Dendritic cell treated with granulocyte-macrophage colony-stimulating factor and Interleukin-4, amounts not matched to agents 40 ng/mL and 50 ng/mL, for 4 days (primary cell): ENCODE measurements around the gene OR2AP1.
"Not testable (repeated sequence)": the region's sequence is repeated elsewhere in the genome, so short reads cannot be mapped to it uniquely, and the experiment has no call there.

Source experiments
- H3K27ac Mint-ChIP-seq: one replicate; pipeline ENCODE4 v1.8.0; 2022; ENCODE audit warnings: mild to moderate bottlenecking, mixed read lengths
- H3K27me3 Mint-ChIP-seq: one replicate; pipeline ENCODE4 v1.8.0; 2022; ENCODE audit warnings: mild to moderate bottlenecking, mixed read lengths
- H3K36me3 Mint-ChIP-seq: one replicate; pipeline ENCODE4 v1.8.0; 2022; ENCODE audit warnings: low read depth, mixed read lengths
- H3K4me1 Mint-ChIP-seq: one replicate; pipeline ENCODE4 v1.8.0; 2022; ENCODE audit warnings: low read depth, mixed read lengths
- H3K4me3 Mint-ChIP-seq: one replicate; pipeline ENCODE4 v1.8.0; 2022; ENCODE audit warnings: mild to moderate bottlenecking, moderate library complexity, mixed read lengths
- H3K9me3 Mint-ChIP-seq: one replicate; pipeline ENCODE4 v1.8.0; 2022; ENCODE audit warnings: mixed read lengths
- intact Hi-C: fragments of 100-400 bp; cut with micrococcal nuclease; formaldehyde crosslinking; loops from one replicate; pipeline ENCODE4 v1.15.0; 2022

OR2AP1 gene

DNA sequence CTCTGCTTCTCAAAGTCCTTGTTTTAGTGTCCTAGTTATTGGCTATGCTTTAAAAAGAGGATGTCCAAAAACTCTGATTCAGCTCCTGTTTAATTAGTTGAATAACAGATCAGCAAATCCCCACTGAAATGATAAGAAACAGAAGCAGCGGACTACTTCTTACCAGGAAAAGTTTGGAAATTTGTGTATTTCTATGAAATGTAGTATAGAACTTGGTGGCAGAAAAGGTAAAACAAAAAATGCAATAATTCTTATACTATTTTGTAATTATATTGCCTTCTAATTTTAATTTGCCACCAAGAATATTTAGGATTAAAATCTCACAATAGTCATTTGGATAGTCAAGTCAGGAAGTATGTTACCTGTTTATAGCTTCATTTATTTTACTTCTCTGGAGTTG, at the start of gene OR2AP1:
Gene OR2AP1 (plus strand): TSS at position 301 of the 400 bp plus-strand sequence. CDS start 1,947 bp downstream, outside the sequence.
- no peaks in the 10 kb centered on the region for H3K4me1 Mint-ChIP-seq
- no peak within 1 kb of the TSS for H3K27ac Mint-ChIP-seq
- H3K4me3 Mint-ChIP-seq = no peak within 1 kb of the TSS
- no peaks in the 10 kb centered on the region for H3K36me3 Mint-ChIP-seq
- H3K9me3 Mint-ChIP-seq = peaks cover 38% of the 10 kb centered on the region
- H3K27me3 Mint-ChIP-seq = no peaks in the 10 kb centered on the region
- intact Hi-C loops = no loop called here

DNA sequence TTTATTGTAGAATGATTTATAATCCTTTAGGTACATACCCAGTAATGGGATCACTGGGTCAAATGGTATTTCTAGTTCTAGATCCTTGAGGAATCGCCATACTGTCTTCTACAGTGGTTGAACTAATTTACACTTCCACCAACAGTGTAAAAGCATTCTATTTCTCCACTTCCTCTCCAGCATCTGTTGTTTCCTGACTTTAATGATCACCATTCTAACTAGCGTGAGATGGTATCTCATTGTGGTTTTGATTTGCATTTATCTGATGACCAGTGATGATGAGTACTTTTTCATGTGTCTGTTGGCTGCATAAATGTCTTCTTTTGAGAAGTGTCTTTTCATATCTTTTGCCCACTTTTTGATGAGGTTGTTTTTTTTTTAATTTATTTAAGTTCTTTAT, 24.0 kb upstream of the OR2AP1 start:
- H3K9me3 Mint-ChIP-seq, H3K27ac Mint-ChIP-seq, H3K36me3 Mint-ChIP-seq: not testable (repeated sequence)

DNA sequence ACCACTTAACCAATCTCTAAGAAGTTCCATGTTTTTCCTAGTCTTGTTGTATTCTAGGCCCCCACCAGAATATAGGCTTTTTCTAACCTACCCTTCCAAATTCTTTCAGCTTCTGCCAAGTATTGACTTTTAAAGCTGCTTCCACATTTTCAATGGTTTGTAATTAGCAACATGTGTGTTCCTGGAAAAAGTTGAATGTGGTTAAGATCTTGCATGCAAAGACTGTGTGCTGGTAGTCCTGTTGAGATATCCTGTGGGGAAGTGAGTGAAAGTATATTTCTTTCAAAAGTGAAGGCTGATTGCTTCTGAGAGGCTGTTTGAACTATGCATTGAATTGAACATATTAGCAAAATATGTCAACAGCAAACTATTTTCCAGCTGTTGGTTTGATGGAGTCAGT, 23.5 kb upstream of the OR2AP1 start:
- no peak overlapping the region for H3K4me3 Mint-ChIP-seq

More for the DNA sequence above, 24.0 kb upstream of the OR2AP1 start:
- H3K4me3 Mint-ChIP-seq, intact Hi-C loops, H3K27me3 Mint-ChIP-seq, H3K4me1 Mint-ChIP-seq: not testable (repeated sequence)

DNA sequence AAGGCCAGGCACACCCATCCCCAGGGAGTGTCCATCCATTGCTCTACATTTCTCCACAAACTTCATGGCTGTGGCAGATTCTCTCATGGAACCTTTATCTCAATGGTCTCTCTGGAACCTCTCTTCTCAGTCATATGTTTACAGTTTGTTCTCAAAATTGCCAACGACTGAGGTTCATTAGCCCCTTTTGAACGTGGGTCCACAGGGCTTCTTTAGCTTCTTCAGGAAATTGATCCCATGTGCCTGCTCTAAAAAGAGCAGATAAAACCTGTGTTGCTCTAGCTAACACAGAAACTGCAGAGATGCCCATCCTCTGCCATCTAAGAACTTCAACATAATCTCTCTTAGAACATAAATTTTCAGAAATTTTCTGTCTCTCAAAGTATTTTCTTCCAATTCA, 23.0 kb upstream of the OR2AP1 start, which contains the start of gene OR6C4:
Gene OR6C4 (plus strand): TSS at position 301 of the 400 bp plus-strand sequence. CDS start 1,625 bp downstream, outside the sequence.
- H3K27me3 Mint-ChIP-seq = peaks cover 2% of the 10 kb centered on the region
- no peak within 1 kb of the TSS for H3K27ac Mint-ChIP-seq
- no peaks in the 10 kb centered on the region for H3K36me3 Mint-ChIP-seq
- H3K4me3 Mint-ChIP-seq = no peak within 1 kb of the TSS
- H3K4me1 Mint-ChIP-seq = no peaks in the 10 kb centered on the region
- intact Hi-C loops = no loop called here
- no peaks in the 10 kb centered on the region for H3K9me3 Mint-ChIP-seq

More for the DNA sequence above, 23.5 kb upstream of the OR2AP1 start:
- Mint-ChIP-seq H3K4me1 (no peaks in the 10 kb centered on the region), H3K27ac (no peak overlapping the region), H3K27me3 (peaks cover 2% of the 10 kb centered on the region), H3K36me3 (no peaks in the 10 kb centered on the region), H3K9me3 (no peaks in the 10 kb centered on the region)
- intact Hi-C loops = no loop called here

DNA sequence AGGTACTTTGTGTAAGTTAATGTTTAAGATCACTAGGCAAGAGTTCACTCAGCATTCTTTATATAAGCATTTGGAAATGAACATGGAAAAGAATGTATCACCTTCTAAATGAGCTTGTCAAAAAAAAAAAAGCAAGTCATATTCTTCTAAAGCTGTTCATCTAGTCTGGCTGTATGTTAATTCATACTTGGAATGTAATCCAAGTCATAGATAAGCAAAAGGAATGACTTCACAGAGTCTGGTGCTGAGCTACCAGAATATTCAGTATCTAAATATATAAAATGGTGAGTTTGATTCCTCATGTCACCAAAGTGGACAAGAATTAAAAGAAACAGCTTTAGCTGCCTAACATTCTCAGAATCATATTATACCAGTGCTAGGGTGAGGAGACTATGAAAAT, 18.0 kb upstream of the OR2AP1 start:
- no peak overlapping the region for H3K27ac Mint-ChIP-seq
- intact Hi-C loops = no loop called here
- no peak overlapping the region for H3K4me3 Mint-ChIP-seq
- H3K9me3 Mint-ChIP-seq = peaks cover 30% of the 10 kb centered on the region
- no peaks in the 10 kb centered on the region for H3K27me3 Mint-ChIP-seq
- no peaks in the 10 kb centered on the region for H3K36me3 Mint-ChIP-seq
- no peaks in the 10 kb centered on the region for H3K4me1 Mint-ChIP-seq

DNA sequence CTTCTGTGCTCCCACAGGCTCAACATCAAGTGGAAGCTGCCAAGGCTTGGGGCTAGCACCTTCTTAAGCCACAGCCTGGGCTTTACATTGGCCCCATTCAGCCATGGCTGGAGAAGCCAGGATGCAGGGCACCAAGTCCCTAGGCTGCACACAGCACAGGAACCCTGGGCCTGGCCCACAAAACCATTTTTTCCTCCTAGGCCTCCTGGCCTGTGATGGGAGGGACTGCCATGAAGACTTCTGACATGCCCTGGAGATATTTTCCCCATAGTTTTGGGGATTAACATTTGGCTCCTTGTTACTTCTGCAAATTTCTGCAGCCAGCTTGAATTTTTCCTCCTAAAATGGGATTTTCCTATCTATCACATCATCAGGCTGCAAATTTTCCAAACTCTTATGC, 2.2 kb upstream of the OR2AP1 start:
- H3K9me3 Mint-ChIP-seq = peaks cover 38% of the 10 kb centered on the region
- H3K27me3 Mint-ChIP-seq, H3K4me3 Mint-ChIP-seq, H3K27ac Mint-ChIP-seq, intact Hi-C loops, H3K4me1 Mint-ChIP-seq, H3K36me3 Mint-ChIP-seq: not testable (repeated sequence)

DNA sequence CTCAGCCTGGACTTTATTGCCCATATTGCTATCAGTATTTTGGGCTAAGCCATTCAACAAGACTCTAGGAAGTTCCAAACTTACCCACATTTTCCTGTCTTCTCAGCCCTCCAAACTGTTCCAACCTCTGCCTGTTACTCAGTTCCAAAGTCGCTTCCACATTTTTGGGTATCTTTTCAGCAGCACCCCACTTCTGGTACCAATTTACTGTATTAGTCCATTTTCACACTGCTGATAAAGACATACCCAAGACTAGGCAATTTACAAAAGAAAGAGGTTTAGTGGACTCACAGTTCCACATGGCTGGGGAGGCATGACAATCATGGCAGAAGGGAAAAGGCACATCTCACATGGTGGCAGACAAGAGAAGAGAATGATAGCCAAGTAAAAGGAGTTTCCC, 1.6 kb upstream of the OR2AP1 start:
- intact Hi-C loops, H3K4me1 Mint-ChIP-seq, H3K27me3 Mint-ChIP-seq, H3K36me3 Mint-ChIP-seq, H3K27ac Mint-ChIP-seq, H3K4me3 Mint-ChIP-seq: not testable (repeated sequence)
- peaks cover 38% of the 10 kb centered on the region for H3K9me3 Mint-ChIP-seq

DNA sequence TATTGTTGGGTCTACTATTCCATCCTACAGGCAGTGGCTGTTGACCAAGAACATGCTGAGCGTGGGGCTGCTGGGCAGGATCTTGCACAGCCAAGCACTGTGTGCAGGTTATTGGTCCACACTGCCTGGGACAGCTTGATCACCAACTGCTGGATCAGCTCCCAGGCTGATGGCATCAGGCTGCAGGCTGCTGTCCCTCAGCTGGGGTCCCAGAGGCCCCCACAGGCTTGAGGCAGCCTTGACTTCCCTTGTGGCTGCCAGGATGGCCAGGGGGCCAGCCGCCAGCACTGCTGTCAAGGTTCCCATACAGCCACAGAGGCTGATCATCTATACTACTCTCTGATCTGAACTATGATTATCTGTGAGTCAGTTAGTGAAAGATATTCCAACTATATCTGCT, 9.8 kb downstream of the OR2AP1 start:
- intact Hi-C loops = no loop called here
- no peaks in the 10 kb centered on the region for H3K4me1 Mint-ChIP-seq

DNA sequence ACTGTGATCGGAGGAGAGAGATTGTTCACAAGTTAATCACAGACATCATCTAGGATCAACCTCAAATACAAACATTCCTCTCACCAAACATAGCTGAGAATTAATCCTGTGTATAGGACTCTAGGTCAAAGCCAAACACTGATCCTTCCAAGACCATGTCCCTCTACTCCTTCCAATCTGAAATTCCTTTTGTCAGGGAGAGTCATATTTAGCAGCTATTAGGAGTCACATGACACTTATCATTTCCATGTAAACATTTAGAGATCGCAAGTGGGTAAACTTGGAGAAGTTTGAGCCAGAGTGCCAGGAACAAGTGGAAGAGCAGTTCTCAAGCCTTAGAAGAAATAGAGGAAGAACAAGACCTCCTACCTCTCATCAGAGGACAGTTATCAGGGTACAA, 13.5 kb downstream of the OR2AP1 start:
- no peaks in the 10 kb centered on the region for H3K36me3 Mint-ChIP-seq
- intact Hi-C loops = no loop called here
- no peak overlapping the region for H3K4me3 Mint-ChIP-seq
- H3K9me3 Mint-ChIP-seq = no peaks in the 10 kb centered on the region
- peaks cover 3% of the 10 kb centered on the region for H3K27me3 Mint-ChIP-seq
- H3K4me1 Mint-ChIP-seq = no peaks in the 10 kb centered on the region
- H3K27ac Mint-ChIP-seq = no peak overlapping the region

More for the DNA sequence above, 9.8 kb downstream of the OR2AP1 start:
- H3K4me3 Mint-ChIP-seq = no peak overlapping the region
- no peak overlapping the region for H3K27ac Mint-ChIP-seq
- peaks cover 4% of the 10 kb centered on the region for H3K27me3 Mint-ChIP-seq
- H3K9me3 Mint-ChIP-seq = peaks cover 17% of the 10 kb centered on the region
- H3K36me3 Mint-ChIP-seq = no peaks in the 10 kb centered on the region

DNA sequence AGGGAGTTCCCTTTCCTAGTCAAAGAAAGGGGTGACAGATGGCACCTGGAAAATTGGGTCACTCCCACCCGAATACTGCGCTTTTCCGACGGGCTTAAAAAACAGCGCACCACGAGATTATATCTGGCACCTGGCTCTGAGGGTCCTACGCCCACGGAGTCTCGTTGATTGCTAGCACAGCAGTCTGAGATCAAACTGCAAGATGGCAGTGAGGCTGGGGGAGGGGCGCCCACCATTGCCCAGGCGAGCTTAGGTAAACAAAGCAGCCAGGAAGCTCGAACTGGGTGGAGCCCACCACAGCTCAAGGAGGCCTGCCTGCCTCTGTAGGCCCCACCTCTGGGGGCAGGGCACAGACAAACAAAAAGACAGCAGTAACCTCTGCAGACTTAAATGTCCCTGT, 17.9 kb downstream of the OR2AP1 start:
- H3K4me1 Mint-ChIP-seq, H3K27ac Mint-ChIP-seq, H3K27me3 Mint-ChIP-seq, H3K4me3 Mint-ChIP-seq, intact Hi-C loops, H3K36me3 Mint-ChIP-seq: not testable (repeated sequence)
- peaks cover 27% of the 10 kb centered on the region for H3K9me3 Mint-ChIP-seq

DNA sequence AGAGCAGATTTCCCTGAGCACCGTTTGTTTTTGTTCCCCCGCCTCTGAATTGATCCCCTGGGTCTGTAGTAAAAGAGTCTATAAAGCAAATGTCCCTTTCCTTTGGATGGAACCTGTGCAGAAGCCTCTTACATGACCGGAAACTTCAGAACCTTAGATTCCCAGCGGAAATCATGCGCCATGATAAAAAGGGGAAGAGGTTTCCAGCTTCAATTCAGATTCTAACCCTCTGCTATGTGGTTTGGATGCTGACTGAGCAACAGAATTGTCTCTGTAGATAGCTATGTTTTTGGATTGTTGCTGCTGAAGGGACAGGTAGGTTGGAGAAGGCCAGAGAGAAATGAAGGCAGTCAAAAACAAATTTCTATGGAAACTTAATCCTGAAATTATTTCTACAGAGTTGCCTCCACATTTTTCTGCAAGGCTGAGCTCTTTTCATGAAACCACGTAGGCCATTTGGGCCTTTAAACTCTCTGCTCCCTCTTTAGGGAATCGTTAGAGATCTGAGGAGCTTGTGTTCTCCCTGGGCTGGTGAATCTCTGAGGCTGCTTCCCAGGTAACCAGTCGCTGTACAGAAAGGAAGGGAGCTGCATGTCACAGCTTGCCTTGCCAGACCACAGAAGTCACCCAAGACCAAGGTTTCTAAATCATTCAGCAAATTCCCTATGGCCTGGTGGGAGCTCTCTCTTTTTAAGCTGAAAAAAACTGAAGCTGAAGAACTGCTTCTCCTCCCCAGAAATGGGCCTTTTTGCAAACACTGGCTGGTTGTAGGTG, 35.7 kb downstream of the OR2AP1 start:
- H3K9me3 Mint-ChIP-seq = no peaks in the 10 kb centered on the region
- peaks cover 11% of the 10 kb centered on the region for H3K27me3 Mint-ChIP-seq
- H3K36me3 Mint-ChIP-seq = no peaks in the 10 kb centered on the region
- H3K27ac Mint-ChIP-seq = no peak overlapping the region
- H3K4me1 Mint-ChIP-seq = no peaks in the 10 kb centered on the region
- H3K4me3 Mint-ChIP-seq = no peak overlapping the region
- intact Hi-C loops = no loop called here

DNA sequence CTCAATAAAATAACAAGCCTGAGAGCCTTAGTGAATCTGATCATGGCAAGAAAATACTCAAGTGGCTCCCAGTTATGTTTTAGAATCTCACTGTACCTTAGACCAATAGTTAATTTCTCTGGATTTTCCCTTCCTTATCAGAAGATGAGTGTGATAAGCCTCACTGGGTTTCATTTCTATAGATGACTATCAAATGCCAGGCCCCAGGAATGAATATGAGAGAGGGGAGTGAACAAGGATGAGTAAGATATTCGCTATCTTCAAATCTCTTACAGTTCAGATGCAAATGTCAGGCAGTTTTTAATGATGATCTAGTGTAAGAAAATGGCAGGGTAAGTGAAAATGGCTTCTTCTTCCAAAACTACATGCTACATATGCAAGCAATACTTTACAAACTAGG, 38.3 kb downstream of the OR2AP1 start:
- no peak overlapping the region for H3K27ac Mint-ChIP-seq
- no peaks in the 10 kb centered on the region for H3K4me1 Mint-ChIP-seq
- no peaks in the 10 kb centered on the region for H3K36me3 Mint-ChIP-seq
- peaks cover 8% of the 10 kb centered on the region for H3K9me3 Mint-ChIP-seq
- H3K27me3 Mint-ChIP-seq = peaks cover 13% of the 10 kb centered on the region
- intact Hi-C loops = no loop called here
- H3K4me3 Mint-ChIP-seq = no peak overlapping the region

DNA sequence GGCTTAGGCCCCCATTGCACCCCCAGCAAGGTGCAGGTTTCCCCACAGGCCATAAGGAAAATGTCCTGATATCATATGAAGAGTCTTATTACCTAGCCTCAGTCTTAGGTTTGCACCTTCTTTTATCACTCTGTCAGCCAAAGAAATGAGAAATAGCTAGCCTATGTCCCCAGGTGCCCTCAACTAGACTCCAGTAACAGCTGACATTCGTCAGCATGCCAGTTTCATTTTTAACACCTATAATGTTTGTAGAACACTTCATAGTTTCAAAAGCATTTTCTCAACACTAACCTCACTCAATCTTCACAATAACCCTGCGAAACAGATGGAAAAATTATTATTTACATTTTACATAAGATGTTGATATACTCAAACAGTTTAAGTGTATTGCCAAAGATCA, 40.4 kb downstream of the OR2AP1 start:
- Mint-ChIP-seq H3K4me1 (no peaks in the 10 kb centered on the region), H3K36me3 (no peaks in the 10 kb centered on the region), H3K4me3 (no peak overlapping the region), H3K27me3 (peaks cover 11% of the 10 kb centered on the region), H3K27ac (no peak overlapping the region), H3K9me3 (peaks cover 24% of the 10 kb centered on the region)
- intact Hi-C loops = no loop called here

DNA sequence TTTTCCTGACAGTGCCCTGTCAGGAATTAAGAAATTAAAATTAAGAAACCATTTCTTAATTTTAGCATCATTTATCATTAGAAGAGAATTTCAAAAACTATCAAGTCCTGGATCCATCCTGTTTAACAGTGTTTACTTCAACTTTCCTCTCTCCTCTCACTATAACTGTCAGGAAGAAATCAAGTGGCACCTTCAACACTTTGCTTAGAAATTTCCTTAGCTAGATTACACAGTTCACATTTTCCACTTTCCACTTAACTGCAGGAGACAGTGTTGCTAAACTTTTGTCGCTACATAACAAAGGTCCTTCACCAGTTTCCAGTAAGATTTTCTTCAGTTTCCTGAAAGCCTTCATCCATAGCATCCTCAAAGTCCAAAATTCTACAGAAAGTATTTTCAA, 42.5 kb downstream of the OR2AP1 start:
- no peak overlapping the region for H3K4me3 Mint-ChIP-seq
- intact Hi-C loops = no loop called here
- peaks cover under 1% of the 10 kb centered on the region for H3K4me1 Mint-ChIP-seq
- peaks cover 6% of the 10 kb centered on the region for H3K27me3 Mint-ChIP-seq
- H3K9me3 Mint-ChIP-seq = peaks cover 24% of the 10 kb centered on the region
- no peak overlapping the region for H3K27ac Mint-ChIP-seq
- no peaks in the 10 kb centered on the region for H3K36me3 Mint-ChIP-seq
